Measurements from ENCODE around the gene DNAJC13. TPM values are rescaled to one million over a fixed set of nuclear protein-coding genes. Genes with fewer than 3 reads are reported as not detected.

The DNAJC13 gene
- total and polyA plus RNA-seq, 2 of the 8 experiments (the other 6 are each of a cell fraction or from before 2014, with no cell fraction given): 7.9 to 28.8 TPM

GRCh38 chr3:132382267-132382666 is 35.0 kb upstream of the DNAJC13 start:
- no peak overlapping the region for H3K14ac ChIP-seq (ENCODE audit: insufficient read length)
- WGBS, 2 experiments (ENCODE audit: extremely low coverage in 1 of 2, insufficient coverage in 1 of 2, insufficient read length in 1 of 2, insufficient replicate concordance in 2 of 2, low coverage in 1 of 2, low lambda C conversion rate in 2 of 2, missing lambda C conversion rate in 1 of 2): 0% methylated on average over 4 of the region's 4 CpGs; no CpG with 5 or more reads in 1 of the 2 experiments
- peak overlapping the region; percentile 92; the same call in 1 of the 2 replicates for H2BK12ac ChIP-seq (ENCODE audit: low read depth, low read length)
- H3K4me3 ChIP-seq (ENCODE audit: extremely low read depth in 1 of 4, insufficient read depth in 2 of 4, low read depth in 3 of 4, low read length in 4 of 4): peak overlapping the region in 2 of 4 experiments; percentile 4 to 46; a peak in 2 of 8 replicates
- no peak overlapping the region; the same call in 1 of the 2 replicates for H3K18ac ChIP-seq (ENCODE audit: extremely low read depth, low read length)
- no peaks in the 10 kb centered on the region for H3K36me3 ChIP-seq (ENCODE audit: control insufficient read depth in 2 of 4, insufficient read depth in 4 of 4, low read length in 3 of 4)
- peaks cover 18 to 25% (median 21%) of the 10 kb centered on the region in 4 experiments for H3K4me1 ChIP-seq (replicated peaks in 1 of 4; ENCODE audit: control insufficient read depth in 3 of 4, insufficient read depth in 4 of 4, low read length in 3 of 4)
- H2AK5ac ChIP-seq (ENCODE audit: low read depth, low read length): peak overlapping the region; percentile 89; the same call in 1 of the 2 replicates
- H3K27ac ChIP-seq (ENCODE audit: low read depth, low read length): peak overlapping the region; percentile 84
- no peaks in the 10 kb centered on the region; the same call in 1 of the 2 replicates for H3K79me1 ChIP-seq (ENCODE audit: low read depth, low read length)
- H3K4ac ChIP-seq (replicated peaks; ENCODE audit: insufficient read length, low read depth, low read length): no peak overlapping the region
- no peak overlapping the region for H2BK15ac ChIP-seq (ENCODE audit: low read length)
- no peak overlapping the region for H3K56ac ChIP-seq (replicated peaks; ENCODE audit: insufficient read length, low read depth, low read length)
- no peak overlapping the region for H2AFZ ChIP-seq (ENCODE audit: low read length)
- peak; percentile 99 for FAIRE-seq
- H3K4me2 ChIP-seq (ENCODE audit: insufficient read depth in 1 of 2, low read depth in 2 of 2, low read length in 2 of 2): peak overlapping the region; percentile 42 to 63
- no peak overlapping the region for H3K23ac ChIP-seq (ENCODE audit: insufficient read length)
- peaks cover 0 to 20% of the 10 kb centered on the region in 2 experiments; a peak in 2 of 4 replicates for H3K79me2 ChIP-seq (ENCODE audit: control insufficient read depth in 1 of 2, insufficient read depth in 2 of 2, low read length in 2 of 2)
- H3K23me2 ChIP-seq (ENCODE audit: low read depth, low read length): no peaks in the 10 kb centered on the region
- H2BK120ac ChIP-seq (replicated peaks; ENCODE audit: low read depth, low read length): no peak overlapping the region
- H4K5ac ChIP-seq (ENCODE audit: insufficient read length, low read depth, low read length): peak overlapping the region; percentile 47
- no peak overlapping the region for H4K91ac ChIP-seq (replicated peaks; ENCODE audit: insufficient read length, low read length)
- DNase-seq (ENCODE audit: low read depth in 1 of 2, low spot score in 2 of 2): peak in 1 of 2 experiments; percentile 60
- H4K8ac ChIP-seq (ENCODE audit: extremely low read depth, insufficient read depth, low read length): no peak overlapping the region
- H3K9ac ChIP-seq (replicated peaks in 1 of 4; ENCODE audit: extremely low read depth in 1 of 4, low read depth in 3 of 4, low read length in 3 of 4): no peak overlapping the region
- H3K27me3 ChIP-seq (replicated peaks in 1 of 4; ENCODE audit: control insufficient read depth in 3 of 4, extremely low read depth in 1 of 4, insufficient read depth in 3 of 4, low read length in 3 of 4): no peaks in the 10 kb centered on the region
- peak overlapping the region; percentile 98 for H2BK5ac ChIP-seq (ENCODE audit: low read depth, low read length)
- ChIA-PET POLR2A (ENCODE audit: partially characterized antibody) (interaction anchor here (0.9 to 3.5 kb wide), 13 partner anchors 10 to 1012 kb away, joined by 3 to 26 read pairs (median 4); partner anchors contain the start of gene DNAJC13), CTCF (ENCODE audit: partially characterized antibody) (interaction anchor here (0.7 to 3.5 kb wide), 9 partner anchors 15 to 170 kb away, joined by 3 to 27 read pairs (median 8); no protein-coding TSS in a partner anchor)
- H3K9me3 ChIP-seq (ENCODE audit: insufficient read depth in 2 of 2, low read depth in 1 of 2, low read length in 1 of 2): peaks cover 0 to 6% of the 10 kb centered on the region in 2 experiments; a peak in 1 of 4 replicates
- no peak overlapping the region for H2BK20ac ChIP-seq (ENCODE audit: low read length)
- no peaks in the 10 kb centered on the region for H4K20me1 ChIP-seq (replicated peaks in 1 of 2; ENCODE audit: control insufficient read depth in 1 of 2, insufficient read depth in 2 of 2, low read length in 2 of 2)
- peak; percentile 80 for TF ChIP-seq YY1 (IDR thresholded peaks at IDR 0.05; ENCODE audit: low read depth, low read length)
- no peak for TF ChIP-seq SP4 (IDR thresholded peaks at IDR 0.05; ENCODE audit: low read length)
- peak; percentile 87 for TF ChIP-seq E2F6 (IDR thresholded peaks at IDR 0.05)
- no peak for TF ChIP-seq CHD2 (IDR thresholded peaks at IDR 0.05; ENCODE audit: low read length)
- no peak for TF ChIP-seq NRF1 (IDR thresholded peaks at IDR 0.05; ENCODE audit: low read depth, low read length)
- no peak for TF ChIP-seq RBBP5 (IDR thresholded peaks at IDR 0.05; ENCODE audit: borderline replicate concordance, low read depth, low read length)
- peak in 1 of 2 experiments; percentile 55; a peak in 1 of 3 replicates for TF ChIP-seq EP300 (IDR thresholded peaks at IDR 0.05; ENCODE audit: borderline replicate concordance in 1 of 2, low read depth in 2 of 2, low read length in 2 of 2)
- TF ChIP-seq SRF (IDR thresholded peaks at IDR 0.05; ENCODE audit: low read depth, low read length): no peak
- no peak for TF ChIP-seq TBP (IDR thresholded peaks at IDR 0.05; ENCODE audit: low read depth, low read length)
- TF ChIP-seq SIN3A (conservative IDR thresholded peaks at IDR 0.05 in 1 of 2, IDR thresholded peaks at IDR 0.05 in 1 of 2; ENCODE audit: low read depth in 1 of 2, low read length in 2 of 2): peak; percentile 96 to 97
- TF ChIP-seq SP1 (IDR thresholded peaks at IDR 0.05; ENCODE audit: low read depth, low read length): peak; percentile 79; the same call in 1 of the 2 replicates
- TF ChIP-seq MAFK (IDR thresholded peaks at IDR 0.05; ENCODE audit: low read depth, low read length): no peak
- 0 out of 2 replicates have a peak, but pooled peaks have one; percentile 33 for TF ChIP-seq TAF1 (IDR thresholded peaks at IDR 0.05; ENCODE audit: low read depth, low read length)
